Uterus (tissue), 2 donors: ENCODE measurements around the gene GGTLC3.
"Not testable (repeated sequence)": the region's sequence is repeated elsewhere in the genome, so short reads cannot be mapped to it uniquely, and the experiment has no call there.

ENCODE experiments used
- CTCF ChIP-seq, 4 experiments: fragments of 200-600 bp in 2 of 4; fragments of 450-650 bp in 2 of 4; sonication (generic) in 2 of 4; IDR thresholded peaks; one replicate each; pipeline ENCODE4 v1.5.1; 2016 to 2019; ENCODE audit warnings: antibody characterized with exemption in 4 of 4, mild to moderate bottlenecking in 2 of 4, moderate library complexity in 1 of 4
- POLR2A ChIP-seq, 2 donors: fragments of 450-650 bp; IDR thresholded peaks; one replicate each; pipeline ENCODE4 v1.6.1; 2016; ENCODE audit warnings: antibody characterized with exemption in 2 of 2, mild to moderate bottlenecking in 1 of 2, moderate library complexity in 1 of 2

DNA sequence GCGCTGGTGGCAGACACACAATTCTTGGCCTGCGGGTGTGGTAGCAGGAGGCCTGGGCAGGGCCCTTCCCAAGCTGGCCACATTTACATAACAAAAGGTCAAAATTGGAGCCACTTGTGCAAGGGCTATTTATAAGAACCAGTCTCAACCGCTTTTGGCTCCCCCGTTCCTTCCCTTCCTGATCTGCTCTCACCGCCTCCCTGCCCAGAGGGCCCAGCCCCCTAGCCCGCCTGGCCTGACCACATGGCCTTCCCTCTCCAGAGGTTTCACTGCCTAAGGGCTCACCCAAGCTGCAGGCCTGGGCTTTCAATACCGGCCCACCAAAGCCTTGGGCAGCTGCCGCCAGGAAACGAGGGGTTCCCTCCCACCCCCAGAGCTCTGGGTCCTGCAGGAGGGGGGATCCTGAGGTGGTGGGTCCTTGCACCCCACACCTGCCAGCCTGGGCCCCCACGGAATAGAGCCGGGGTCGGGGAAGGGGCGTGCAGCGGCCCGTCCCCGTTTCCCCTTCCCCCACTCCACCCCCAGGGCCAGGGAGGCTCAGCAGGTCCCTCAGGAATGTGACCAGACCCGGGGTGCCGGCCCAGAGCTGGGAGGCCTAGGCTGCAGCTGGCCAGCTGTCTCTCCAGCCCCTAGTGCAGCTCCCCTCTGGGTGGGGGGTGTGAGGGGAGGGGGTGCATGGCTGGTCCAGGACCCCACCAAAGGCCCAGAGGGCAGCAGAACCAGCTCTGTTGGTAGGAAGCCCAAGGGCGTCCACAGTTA, 35.1 kb upstream of the GGTLC3 start:
- TF ChIP-seq CTCF, POLR2A (IDR thresholded peaks at IDR 0.05): not testable (repeated sequence)
